Thyroid gland (tissue), 4 donors: ENCODE data around the gene HIPK2. TPM values are rescaled to one million over a fixed set of nuclear protein-coding genes. Genes with fewer than 3 reads are reported as not detected.

Experiments
- DNase-seq, 2 donors: peaks; one replicate each; pipeline ENCODE4 v3.0.0-alpha.2; 2019
- H3K27ac ChIP-seq, 3 donors: fragments of 200-600 bp; sonication (generic); 1 replicate in 2 of 3; 2 replicates in 1 of 3; pipeline ENCODE4 v1.5.1; 2016 to 2019; ENCODE audit warnings: mild to moderate bottlenecking in 1 of 3, moderate library complexity in 1 of 3
- H3K27me3 ChIP-seq: fragments of 200-600 bp; sonication (generic); one replicate; pipeline ENCODE4 v1.5.1; 2019
- H3K36me3 ChIP-seq, 2 donors: fragments of 200-600 bp; sonication (generic); one replicate each; pipeline ENCODE4 v1.5.1; 2016 to 2019
- H3K4me1 ChIP-seq, 2 donors: fragments of 200-600 bp; sonication (generic); one replicate each; pipeline ENCODE4 v1.5.1; 2017 to 2019
- H3K4me3 ChIP-seq, 3 donors: fragments of 200-600 bp; sonication (generic); replicated peaks in 1 of 3; 1 replicate in 2 of 3; 2 replicates in 1 of 3; pipeline ENCODE4 v1.5.1; 2016; ENCODE audit warnings: mild to moderate bottlenecking in 1 of 3
- H3K9me3 ChIP-seq: fragments of 200-600 bp; sonication (generic); one replicate; pipeline ENCODE4 v1.5.1; 2017
- CTCF ChIP-seq, 6 experiments: fragments of 200-600 bp in 3 of 6; fragments of 450-650 bp in 3 of 6; sonication (generic) in 3 of 6; IDR thresholded peaks; one replicate each; pipeline ENCODE4 v1.5.1; 2016 to 2019; ENCODE audit warnings: antibody characterized with exemption in 6 of 6, mild to moderate bottlenecking in 2 of 6, inconsistent platforms in 1 of 6, moderate library complexity in 1 of 6
- POLR2A ChIP-seq, 2 donors: fragments of 450-650 bp; IDR thresholded peaks; one replicate each; pipeline ENCODE4 v1.6.1; 2017; ENCODE audit warnings: antibody characterized with exemption in 2 of 2, mild to moderate bottlenecking in 2 of 2, moderate library complexity in 1 of 2
- WGBS, 2 donors: methylation state at CpG; one replicate each; pipeline ENCODE4 v1.1.5; 2017; 5-methylcytosine and 5-hydroxymethylcytosine counted together
- intact Hi-C: fragments of 100-400 bp; cut with DNase I; formaldehyde crosslinking; loops from one replicate; pipeline ENCODE4 v1.15.1; 2023
- total RNA-seq, 4 donors: library from RNA; depleted of rRNA; stranded (reverse); fragments of >200 nt; gene quantifications; one replicate each; pipeline ENCODE4 v1.2.3, GENCODE V29; 2016

HIPK2 gene
- total RNA-seq, 4 donors from 2014 or later: 31.3 to 58.5 (median 41.0) TPM

GRCh38 chr7:139651914-139652313, 125.9 kb downstream of the HIPK2 start:
- Histone ChIP-seq H3K9me3 (no peaks in the 10 kb centered on the region), H3K4me3 (no peak overlapping the region), H3K4me1 (peaks cover 22 to 42% of the 10 kb centered on the region in 2 donors), H3K27me3 (no peaks in the 10 kb centered on the region), H3K36me3 (no peaks in the 10 kb centered on the region), H3K27ac (peak overlapping the region; percentile 12 to 74 (median 39))
- TF ChIP-seq POLR2A (IDR thresholded peaks at IDR 0.05) (no peak), CTCF (IDR thresholded peaks at IDR 0.05) (no peak)
- peak; percentile 45 to 52 for DNase-seq
- intact Hi-C loops: no loop called here
- WGBS, 2 donors: 42 to 54% methylated on average over 4 of the region's 4 CpGs

GRCh38 chr7:139651308-139651707, 126.5 kb downstream of the HIPK2 start:
- H3K36me3 ChIP-seq: no peaks in the 10 kb centered on the region
- no peaks in the 10 kb centered on the region for H3K27me3 ChIP-seq
- no peak overlapping the region for H3K4me3 ChIP-seq
- no peaks in the 10 kb centered on the region for H3K9me3 ChIP-seq
- H3K27ac ChIP-seq: peak overlapping the region; percentile 12 to 74 (median 39)
- peaks cover 22 to 42% of the 10 kb centered on the region in 2 donors for H3K4me1 ChIP-seq
- intact Hi-C loops: no loop called here
- WGBS, 2 donors: 52 to 62% methylated on average over 6 of the region's 6 CpGs
- peak; percentile 58 to 74 for DNase-seq
- TF ChIP-seq POLR2A (IDR thresholded peaks at IDR 0.05) (no peak), CTCF (IDR thresholded peaks at IDR 0.05) (no peak)

- Histone ChIP-seq H3K27ac (peak overlapping the region; percentile 12 to 74 (median 39)), H3K4me1 (peaks cover 22 to 46% of the 10 kb centered on the region in 2 donors), H3K36me3 (no peaks in the 10 kb centered on the region), H3K4me3 (no peak overlapping the region), H3K27me3 (no peaks in the 10 kb centered on the region), H3K9me3 (no peaks in the 10 kb centered on the region)
- TF ChIP-seq CTCF (IDR thresholded peaks at IDR 0.05): no peak
- no peak for TF ChIP-seq POLR2A (IDR thresholded peaks at IDR 0.05)
- DNase-seq: peak; percentile 19 to 24
- 84 to 86% methylated on average over 9 to 12 of the region's 12 CpGs for WGBS, 2 donors
- intact Hi-C loops: no loop called here
Observed at GRCh38 chr7:139650429-139651100, 127.2 kb downstream of the HIPK2 start.

- Histone ChIP-seq H3K27me3 (no peaks in the 10 kb centered on the region), H3K27ac (peak overlapping the region in 1 of 3 donors; percentile 57), H3K4me3 (no peak overlapping the region), H3K9me3 (no peaks in the 10 kb centered on the region), H3K4me1 (peaks cover 22 to 46% of the 10 kb centered on the region in 2 donors), H3K36me3 (no peaks in the 10 kb centered on the region)
- WGBS, 2 donors: 68 to 76% methylated on average over 14 of the region's 14 CpGs
- intact Hi-C loops: loop anchor here (5.0 kb wide), 2 partner anchors 128 to 353 kb away; partner anchors contain the start of gene HIPK2
- no peak for TF ChIP-seq POLR2A (IDR thresholded peaks at IDR 0.05)
- no peak for TF ChIP-seq CTCF (IDR thresholded peaks at IDR 0.05)
- DNase-seq: no peak
Observed at GRCh38 chr7:139648941-139649425, 128.8 kb downstream of the HIPK2 start.

- WGBS, 2 donors: 77 to 80% methylated on average over 20 of the region's 20 CpGs
- Histone ChIP-seq H3K36me3 (no peaks in the 10 kb centered on the region), H3K27ac (peak overlapping the region in 2 of 3 donors; percentile 16 to 57), H3K4me1 (peaks cover 22 to 41% of the 10 kb centered on the region in 2 donors), H3K9me3 (no peaks in the 10 kb centered on the region), H3K4me3 (no peak overlapping the region), H3K27me3 (no peaks in the 10 kb centered on the region)
- TF ChIP-seq POLR2A (IDR thresholded peaks at IDR 0.05): no peak
- no peak for TF ChIP-seq CTCF (IDR thresholded peaks at IDR 0.05)
- DNase-seq: no peak
- intact Hi-C loops: loop anchor here (5.0 kb wide), 2 partner anchors 129 to 354 kb away; partner anchors contain the start of gene HIPK2
Observed at GRCh38 chr7:139648391-139648861, 129.4 kb downstream of the HIPK2 start.
